K562 (cell line): ENCODE results near the gene MYRIP.

Experiments
- CC2D1A ChIP-seq: fragments of 450-650 bp; IDR thresholded peaks from 2 replicates; pipeline ENCODE4 v1.6.1; 2017; ENCODE audit warnings: mild to moderate bottlenecking
- CTCF ChIP-seq, 3 experiments: IDR thresholded peaks in 2 of 3; conservative IDR thresholded peaks in 1 of 3; 2 replicates each; pipeline ENCODE4 v1.5.1; 2011 to 2012; ENCODE audit warnings: low read length in 3 of 3, mild to moderate bottlenecking in 3 of 3, control low read depth in 2 of 3, improper control_type of control experiment in 1 of 3, inconsistent platforms in 1 of 3, low read depth in 1 of 3, mixed read lengths in 1 of 3, moderate library complexity in 1 of 3; ENCODE audit not compliant: insufficient read depth in 2 of 3
- KLF1 ChIP-seq: fragments of 450-650 bp; IDR thresholded peaks from 2 replicates; pipeline ENCODE4 v1.6.1; 2016; ENCODE audit warnings: missing genetic modification characterization, missing compliant biosample characterization
- POLR2A ChIP-seq: fragments of 450-650 bp; conservative IDR thresholded peaks from 2 replicates; pipeline ENCODE4 v1.6.1; 2016
- TAF1 ChIP-seq: IDR thresholded peaks from 2 replicates; pipeline ENCODE4 v1.6.1; 2011; ENCODE audit warnings: mild to moderate bottlenecking, low read length, moderate library complexity; ENCODE audit not compliant: insufficient read depth, control insufficient read depth, severe bottlenecking; ENCODE audit errors: extremely low read depth

DNA sequence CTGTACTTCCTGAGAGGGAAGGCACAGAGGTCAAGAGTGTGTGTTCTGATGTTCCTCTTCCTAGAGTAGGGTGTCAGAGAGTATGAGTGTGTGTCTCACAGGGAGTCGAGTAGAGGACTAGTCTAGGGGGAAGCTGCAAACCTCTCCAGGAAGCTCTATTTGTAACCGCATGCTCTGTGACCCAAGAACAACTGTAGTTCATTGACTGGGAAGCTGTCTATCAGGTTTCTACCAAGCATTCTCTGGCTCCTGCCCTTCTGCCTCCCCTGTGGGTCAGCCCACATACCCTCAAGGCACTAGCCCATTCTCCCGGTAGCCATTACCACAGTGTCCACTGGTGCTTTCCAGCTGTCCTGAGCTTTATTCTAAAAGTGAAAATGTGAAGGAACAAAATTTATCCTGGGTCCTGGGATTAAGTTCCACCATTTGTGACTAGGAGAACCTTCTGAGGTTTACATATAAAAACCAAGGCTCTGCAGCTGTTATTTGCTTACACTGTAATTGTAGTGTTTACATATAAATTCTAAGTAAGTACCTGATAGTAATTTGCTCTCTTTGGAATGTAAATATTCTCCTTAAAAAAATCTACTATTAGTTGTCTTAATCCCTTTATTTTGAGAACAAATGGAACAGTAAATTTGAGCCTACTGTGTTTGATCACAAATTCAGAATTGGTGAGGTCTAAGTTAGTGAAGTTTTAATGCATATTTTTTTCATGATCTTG, 40.7 kb downstream of the MYRIP start:
- TF ChIP-seq CC2D1A, result no peak
- no peak for TF ChIP-seq CTCF (IDR thresholded peaks at IDR 0.05 in 2 of 3, conservative IDR thresholded peaks at IDR 0.05 in 1 of 3; ENCODE audit: insufficient read depth in 2 of 3, low read depth in 1 of 3, low read length in 3 of 3)
- no peak for TF ChIP-seq TAF1
- no peak for TF ChIP-seq KLF1 (tag)
- TF ChIP-seq POLR2A, result no peak
